Suprapubic skin (tissue), 4 donors: ENCODE results near the gene MYADM.

Experiments used
- EP300 ChIP-seq: sonication (generic); formaldehyde crosslinking; IDR thresholded peaks from one replicate; pipeline ENCODE4 v1.6.1; 2017; ENCODE audit warnings: antibody characterized with exemption
- POLR2AphosphoS5 ChIP-seq, 3 donors: sonication (generic); formaldehyde crosslinking; IDR thresholded peaks; one replicate each; pipeline ENCODE4 v1.6.1; 2017; ENCODE audit warnings: antibody characterized with exemption in 3 of 3
- TF ChIP-seq, protein P1 (sequence below), 2 donors: fragments of 200-600 bp in 1 of 2; fragments of 450-650 bp in 1 of 2; sonication (generic) in 1 of 2; IDR thresholded peaks; one replicate each; pipeline ENCODE4 v1.5.1; 2016 to 2019; ENCODE audit warnings: antibody characterized with exemption in 2 of 2, mild to moderate bottlenecking in 1 of 2, moderate library complexity in 1 of 2

DNA sequence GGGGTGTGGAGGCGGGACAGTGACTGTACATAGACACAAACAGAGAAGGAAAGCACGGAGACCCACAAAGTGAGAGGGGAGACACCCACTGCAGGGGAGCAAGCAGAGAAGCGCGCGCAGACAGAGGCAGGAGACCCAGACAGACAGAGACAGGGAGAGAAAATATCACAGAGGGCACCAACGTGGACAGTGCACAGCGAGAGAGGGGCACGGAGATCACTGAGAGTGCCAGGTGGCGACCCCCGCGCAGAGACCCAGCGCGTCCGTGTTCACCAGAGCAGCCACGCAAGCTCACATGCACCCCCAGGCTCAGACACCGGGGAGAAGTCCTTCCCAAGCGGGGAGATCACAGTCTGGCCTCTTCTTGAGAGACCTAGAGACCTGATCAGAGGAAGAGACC, 40.0 kb downstream of the MYADM start:
- TF ChIP-seq POLR2AphosphoS5 (IDR thresholded peaks at IDR 0.05) (no peak), EP300 (no peak)
- TF ChIP-seq, protein P1, sequence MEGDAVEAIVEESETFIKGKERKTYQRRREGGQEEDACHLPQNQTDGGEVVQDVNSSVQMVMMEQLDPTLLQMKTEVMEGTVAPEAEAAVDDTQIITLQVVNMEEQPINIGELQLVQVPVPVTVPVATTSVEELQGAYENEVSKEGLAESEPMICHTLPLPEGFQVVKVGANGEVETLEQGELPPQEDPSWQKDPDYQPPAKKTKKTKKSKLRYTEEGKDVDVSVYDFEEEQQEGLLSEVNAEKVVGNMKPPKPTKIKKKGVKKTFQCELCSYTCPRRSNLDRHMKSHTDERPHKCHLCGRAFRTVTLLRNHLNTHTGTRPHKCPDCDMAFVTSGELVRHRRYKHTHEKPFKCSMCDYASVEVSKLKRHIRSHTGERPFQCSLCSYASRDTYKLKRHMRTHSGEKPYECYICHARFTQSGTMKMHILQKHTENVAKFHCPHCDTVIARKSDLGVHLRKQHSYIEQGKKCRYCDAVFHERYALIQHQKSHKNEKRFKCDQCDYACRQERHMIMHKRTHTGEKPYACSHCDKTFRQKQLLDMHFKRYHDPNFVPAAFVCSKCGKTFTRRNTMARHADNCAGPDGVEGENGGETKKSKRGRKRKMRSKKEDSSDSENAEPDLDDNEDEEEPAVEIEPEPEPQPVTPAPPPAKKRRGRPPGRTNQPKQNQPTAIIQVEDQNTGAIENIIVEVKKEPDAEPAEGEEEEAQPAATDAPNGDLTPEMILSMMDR (IDR thresholded peaks at IDR 0.05): no peak
